ENCODE measurements around the gene PHLPP1.
"Not testable (repeated sequence)": the region's sequence is repeated elsewhere in the genome, so short reads cannot be mapped to it uniquely, and the experiment has no call there.

The PHLPP1 gene

DNA sequence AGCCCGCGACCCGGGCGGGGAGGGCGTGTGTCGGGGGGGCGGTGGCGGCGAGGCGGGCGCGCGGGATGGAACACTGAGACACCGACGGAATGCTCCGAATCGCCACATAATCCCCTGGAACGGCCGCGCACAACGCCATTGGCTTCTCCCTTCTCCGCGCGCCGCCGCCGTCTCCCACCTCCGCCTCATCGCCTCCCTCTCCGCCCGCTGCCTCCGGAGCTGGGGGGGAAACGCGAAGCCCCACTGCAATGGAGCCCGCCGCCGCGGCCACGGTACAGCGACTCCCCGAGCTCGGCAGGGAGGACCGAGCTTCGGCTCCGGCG, at the start of gene PHLPP1:
Gene PHLPP1 (plus strand): TSS at position 106 of the 323 bp plus-strand sequence. CDS start 143 bp downstream, at position 249.
- no peak for DNase-seq

DNA sequence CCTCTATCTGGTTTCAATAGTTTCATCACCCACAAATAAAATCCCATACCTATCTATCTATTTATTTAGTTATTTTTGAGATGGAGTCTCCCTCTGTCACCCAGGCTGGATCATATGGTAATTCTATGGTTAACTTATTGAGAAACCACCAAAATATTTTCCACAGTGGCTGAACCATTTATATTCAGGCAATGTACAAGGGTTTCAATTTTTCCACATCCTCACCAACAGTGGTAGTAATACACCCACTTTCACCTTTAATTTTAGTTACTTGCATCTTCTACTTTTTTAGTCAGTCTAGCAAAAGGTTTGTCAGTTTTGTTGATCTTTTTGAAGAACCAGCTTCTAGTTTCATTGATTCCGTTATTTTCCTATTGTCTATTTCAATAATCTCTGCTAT, 46.1 kb upstream of the PHLPP1 start:
- no peak for DNase-seq

DNA sequence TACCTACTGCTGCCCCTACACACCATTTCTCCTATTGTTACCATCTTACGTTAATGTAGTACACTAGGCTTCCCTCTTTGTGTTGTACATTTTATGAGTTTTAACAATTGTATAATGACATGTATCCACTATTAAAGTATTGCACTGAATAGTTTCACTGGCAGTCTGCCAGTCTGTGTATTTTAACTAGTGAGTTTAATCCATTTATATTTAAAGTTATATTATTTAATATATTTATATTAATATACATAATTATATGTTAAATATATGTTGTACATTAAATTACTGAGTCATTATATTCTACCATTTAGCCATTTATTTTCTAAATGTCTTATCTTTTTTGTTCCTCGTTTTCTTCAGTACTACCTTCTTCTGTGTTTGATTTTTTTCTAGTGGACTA, 44.8 kb upstream of the PHLPP1 start:
- DNase-seq = no peak

GRCh38 chr18:62672600-62672999, 42.7 kb upstream of the PHLPP1 start:
- no peak for DNase-seq

- no peak for DNase-seq
Measured at GRCh38 chr18:62678847-62679485, 36.4 kb upstream of the PHLPP1 start.

- DNase-seq = no peak
Measured at GRCh38 chr18:62682371-62682770, 33.0 kb upstream of the PHLPP1 start.

DNA sequence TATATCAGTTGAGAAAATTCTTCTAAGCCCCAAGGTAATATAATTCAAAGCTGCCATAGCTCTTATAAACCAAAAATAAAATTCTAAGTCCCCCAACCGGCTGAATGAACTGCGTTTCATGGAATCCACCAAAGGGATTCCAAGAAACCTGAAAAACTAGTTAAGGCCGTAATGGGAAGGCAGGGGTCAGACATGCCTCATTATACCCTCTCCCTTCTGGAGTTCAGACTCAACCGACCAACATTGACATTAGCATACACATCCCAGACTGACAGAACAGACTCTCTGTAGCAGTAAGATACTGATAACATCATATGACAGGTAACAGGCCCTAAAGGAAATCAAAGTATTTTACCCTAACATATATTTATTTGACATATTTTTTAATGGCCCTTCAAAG, 31.4 kb upstream of the PHLPP1 start:
- no peak for DNase-seq

GRCh38 chr18:62688743-62689317, 26.5 kb upstream of the PHLPP1 start:
- DNase-seq = no peak

- DNase-seq = no peak
Measured at GRCh38 chr18:62690236-62690815, 25.0 kb upstream of the PHLPP1 start.

GRCh38 chr18:62693659-62694058, 21.7 kb upstream of the PHLPP1 start:
- no peak for DNase-seq

DNA sequence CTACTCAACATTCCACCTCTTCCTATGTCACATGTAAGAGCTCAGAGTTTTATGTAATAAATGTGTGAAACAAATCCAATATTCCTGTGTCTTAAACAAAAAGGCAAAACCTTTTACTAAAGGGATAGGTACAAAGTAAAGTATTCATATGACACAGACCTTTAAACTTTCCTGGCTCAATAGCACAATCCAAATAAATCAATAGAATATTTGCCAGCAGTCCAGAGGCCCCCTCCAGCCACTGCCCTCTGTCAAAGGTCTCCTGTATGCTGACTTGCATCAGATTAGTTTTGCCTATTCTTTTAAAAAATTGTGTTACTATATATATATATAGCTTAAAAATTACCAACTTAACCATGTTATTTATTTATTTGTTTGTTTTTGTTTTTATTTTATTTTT, 17.7 kb upstream of the PHLPP1 start:
- no peak for DNase-seq

DNA sequence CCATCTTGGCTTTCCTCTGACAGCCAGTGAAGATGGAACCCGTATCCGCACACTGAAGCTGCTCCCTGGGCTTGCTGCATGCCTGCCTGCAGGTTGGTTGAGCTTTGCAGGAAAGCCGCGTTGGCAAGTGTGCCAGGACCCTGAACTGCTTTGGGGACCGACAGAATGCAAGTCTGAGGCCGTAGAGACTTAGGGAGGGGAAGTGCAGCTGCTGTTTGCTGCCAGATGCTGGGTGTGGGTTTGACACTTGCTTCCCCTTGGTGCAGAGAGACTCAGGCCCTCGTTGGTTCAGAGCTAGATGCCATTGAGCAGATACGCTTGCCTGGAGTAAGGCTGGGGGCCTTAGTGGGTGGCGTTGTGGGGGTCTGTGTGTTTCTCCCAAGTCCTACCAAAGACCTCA, 13.1 kb upstream of the PHLPP1 start:
- no peak for DNase-seq

DNA sequence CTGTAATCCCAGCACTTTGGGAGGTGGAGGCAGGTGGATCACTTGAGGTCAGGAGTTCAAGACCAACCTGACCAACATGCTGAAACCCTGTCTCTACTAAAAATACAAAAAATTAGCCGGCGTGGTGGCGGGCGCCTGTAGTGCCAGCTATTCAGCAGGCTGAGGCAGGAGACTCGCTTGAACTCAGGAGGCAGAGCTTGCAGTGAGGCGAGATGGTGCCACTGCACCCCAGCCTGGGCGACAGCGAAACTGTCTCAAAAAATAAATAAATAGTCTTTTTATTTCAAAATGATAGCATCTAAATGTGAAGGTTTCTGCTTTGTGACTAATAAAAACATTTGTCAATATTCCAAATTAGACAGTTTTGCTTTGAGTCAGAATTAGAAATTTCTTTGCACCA, 8.5 kb upstream of the PHLPP1 start:
- not testable (repeated sequence) for DNase-seq

GRCh38 chr18:62709908-62710307, 5.4 kb upstream of the PHLPP1 start:
- DNase-seq = not testable (repeated sequence)

DNA sequence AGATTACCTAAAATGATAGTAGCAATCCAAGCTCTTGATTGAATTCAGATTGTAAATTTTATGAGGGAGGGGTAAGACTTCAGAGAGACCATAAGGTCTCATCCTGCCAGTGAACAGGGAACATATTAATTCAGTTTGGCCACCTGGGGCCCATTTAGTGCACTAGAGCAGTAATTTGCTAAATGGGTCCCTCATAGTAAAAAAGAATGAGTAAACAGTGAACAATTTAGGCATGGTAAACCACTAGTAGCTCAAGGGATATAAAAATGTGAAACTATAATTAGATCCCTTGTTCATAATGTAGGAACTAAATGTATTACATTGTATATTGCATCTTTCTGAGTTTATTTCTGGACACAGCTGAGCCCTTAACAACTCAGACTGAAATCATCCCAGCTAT, 4.9 kb upstream of the PHLPP1 start:
- DNase-seq = no peak

DNA sequence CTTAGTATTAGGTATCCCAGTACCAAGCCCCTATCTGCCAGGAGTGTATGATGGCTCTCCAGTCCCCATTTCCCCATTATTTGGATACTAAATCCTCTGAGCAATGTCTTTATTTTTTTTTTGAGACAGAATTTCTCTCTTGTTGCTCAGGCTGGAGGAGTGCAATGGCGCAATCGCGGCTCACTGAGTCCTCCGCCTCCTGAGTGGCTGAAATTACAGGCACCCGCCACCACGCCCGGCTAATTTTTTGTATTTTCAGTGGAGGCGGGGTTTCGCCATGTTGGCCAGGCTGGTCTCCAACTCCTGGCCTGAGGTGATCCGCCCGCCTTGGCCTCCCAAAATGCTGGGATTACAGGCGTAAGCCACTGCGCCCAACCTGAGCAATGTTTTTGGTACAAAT, 3.6 kb upstream of the PHLPP1 start:
- no peak for DNase-seq

DNA sequence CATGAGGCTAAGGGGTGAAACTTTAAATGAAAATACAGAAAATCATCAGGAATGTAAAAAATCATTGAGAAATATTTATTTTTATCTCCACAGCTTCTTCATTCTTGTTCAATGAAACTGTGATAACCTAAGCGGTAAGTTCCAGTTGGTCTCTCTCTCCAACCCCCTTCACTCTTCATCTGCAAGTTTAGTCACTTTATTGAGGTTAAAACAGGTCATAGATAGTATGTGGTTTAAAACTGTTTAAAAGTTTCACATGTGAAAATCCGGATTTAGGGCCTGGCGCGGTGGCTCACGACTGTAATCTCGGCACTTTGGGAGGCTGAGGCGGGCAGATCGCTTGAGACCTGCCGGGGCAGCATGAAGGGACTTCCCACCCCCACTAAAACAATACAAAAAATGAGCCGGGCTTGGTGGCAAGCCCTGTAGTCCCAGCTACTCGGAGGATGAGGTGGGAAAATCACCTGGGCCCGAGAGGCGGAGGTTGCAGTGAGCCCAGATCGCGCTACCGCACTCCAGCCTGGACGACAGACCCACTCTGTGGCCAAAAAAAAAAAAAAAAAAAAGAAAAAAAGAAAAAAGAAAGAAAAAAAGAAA, 1.6 kb upstream of the PHLPP1 start:
- no peak for DNase-seq

DNA sequence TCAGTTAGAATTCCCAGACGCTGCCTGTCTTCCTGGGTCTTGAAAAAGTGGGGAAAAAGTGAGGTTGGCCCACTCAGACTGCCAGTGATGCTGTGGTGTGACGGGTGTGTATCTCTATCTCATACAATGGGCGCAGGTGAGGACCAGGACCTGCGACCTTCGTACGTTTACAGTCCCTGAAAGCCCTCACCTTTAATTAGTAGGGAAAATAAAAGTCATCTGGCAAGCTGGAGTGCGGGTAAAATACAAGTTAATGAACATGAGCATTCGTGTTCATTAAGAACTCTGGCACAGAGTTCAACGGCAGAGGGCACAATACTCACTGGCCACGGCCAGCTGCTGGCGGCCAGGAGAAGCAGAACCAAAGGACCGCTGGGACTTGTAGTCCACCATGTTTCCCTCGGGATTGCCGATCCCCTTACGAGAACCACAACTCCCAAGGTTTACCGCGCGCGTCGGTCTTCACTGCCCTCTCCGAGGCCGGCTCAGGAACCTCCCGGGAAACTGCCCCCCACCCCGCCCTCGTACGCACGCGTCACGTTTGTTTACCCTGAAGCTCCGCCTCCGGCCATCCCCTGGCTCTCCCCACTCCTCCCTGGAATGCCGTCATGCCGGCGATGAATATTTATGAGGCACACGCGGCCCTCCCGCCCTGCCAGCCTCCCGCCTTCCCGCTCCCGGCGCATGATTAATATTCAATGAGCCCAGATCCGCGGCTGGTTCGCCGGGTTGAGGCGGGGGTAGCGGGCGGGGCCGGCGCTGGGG, 488 bp upstream of the PHLPP1 start:
- peak; percentile 86 for DNase-seq

DNA sequence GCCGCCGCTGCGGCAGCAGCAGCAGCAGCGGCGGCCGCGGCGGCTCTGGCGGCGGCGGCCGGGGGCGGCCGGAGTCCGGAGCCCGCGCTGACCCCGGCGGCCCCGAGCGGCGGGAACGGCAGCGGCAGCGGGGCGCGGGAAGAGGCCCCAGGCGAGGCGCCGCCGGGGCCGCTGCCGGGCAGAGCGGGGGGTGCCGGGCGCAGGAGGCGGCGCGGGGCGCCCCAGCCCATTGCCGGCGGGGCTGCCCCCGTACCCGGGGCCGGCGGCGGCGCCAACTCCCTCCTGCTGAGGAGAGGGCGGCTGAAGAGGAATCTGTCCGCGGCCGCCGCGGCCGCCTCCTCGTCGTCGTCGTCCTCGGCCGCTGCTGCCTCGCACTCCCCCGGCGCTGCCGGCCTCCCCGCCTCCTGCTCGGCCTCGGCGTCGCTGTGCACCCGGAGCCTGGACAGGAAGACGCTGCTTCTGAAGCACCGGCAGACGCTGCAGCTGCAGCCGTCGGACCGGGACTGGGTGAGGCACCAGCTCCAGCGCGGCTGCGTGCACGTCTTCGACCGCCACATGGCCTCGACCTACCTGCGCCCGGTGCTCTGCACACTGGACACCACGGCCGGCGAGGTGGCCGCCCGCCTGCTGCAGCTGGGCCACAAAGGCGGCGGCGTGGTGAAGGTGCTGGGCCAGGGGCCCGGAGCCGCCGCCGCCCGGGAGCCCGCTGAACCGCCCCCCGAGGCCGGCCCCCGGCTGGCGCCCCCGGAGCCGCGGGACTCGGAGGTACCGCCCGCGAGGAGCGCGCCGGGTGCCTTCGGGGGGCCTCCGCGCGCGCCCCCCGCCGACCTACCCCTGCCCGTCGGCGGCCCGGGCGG, 646 bp downstream of the PHLPP1 start:
- DNase-seq = peak; percentile 54

DNA sequence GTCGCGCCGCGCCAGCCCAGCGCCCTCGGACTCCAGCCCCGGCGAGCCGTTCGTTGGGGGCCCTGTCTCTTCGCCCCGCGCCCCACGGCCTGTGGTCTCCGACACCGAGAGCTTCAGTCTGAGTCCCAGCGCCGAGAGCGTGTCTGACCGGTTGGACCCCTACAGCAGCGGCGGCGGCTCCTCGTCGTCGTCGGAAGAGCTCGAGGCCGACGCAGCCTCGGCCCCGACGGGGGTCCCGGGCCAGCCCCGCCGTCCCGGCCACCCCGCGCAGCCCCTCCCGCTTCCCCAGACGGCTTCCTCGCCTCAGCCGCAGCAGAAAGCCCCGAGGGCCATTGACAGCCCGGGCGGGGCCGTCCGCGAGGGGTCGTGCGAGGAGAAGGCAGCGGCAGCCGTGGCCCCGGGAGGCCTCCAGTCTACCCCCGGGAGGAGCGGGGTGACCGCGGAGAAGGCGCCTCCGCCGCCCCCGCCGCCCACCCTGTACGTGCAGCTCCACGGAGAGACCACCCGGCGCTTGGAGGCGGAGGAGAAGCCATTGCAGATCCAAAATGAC, 1.4 kb downstream of the PHLPP1 start:
- peak; percentile 41 for DNase-seq

- DNase-seq = peak; percentile 36
Measured at GRCh38 chr18:62717169-62717924, 2.0 kb downstream of the PHLPP1 start.

All from activated CD4-positive, alpha-beta T cell treated with anti-CD3 and anti-CD28 coated beads, Interleukin-2, amount 50 U/mL, for 1 hour (primary cell).